GM10248 (cell line): ENCODE data around the gene PARVG.

Experiments
- CTCF ChIA-PET: fragments of 300-600 bp; sonication (Branson Sonifier 250); formaldehyde crosslinking; extraction: SDS; loops from one replicate; lab custom pipeline; 2021; ENCODE audit warnings: antibody characterized with exemption; lab: Yijun Ruan, JAX
- POLR2A ChIA-PET: fragments of 350-650 bp; sonication (Branson Sonifier 250); formaldehyde crosslinking; extraction: SDS; loops from one replicate; lab custom pipeline; 2020; ENCODE audit warnings: antibody characterized with exemption; lab: Yijun Ruan, JAX
- DNase-seq: peaks from one replicate; pipeline ENCODE4 v3.0.0; 2012; ENCODE audit errors: extremely low spot score
- CTCF ChIP-seq: IDR thresholded peaks from 2 replicates; pipeline ENCODE4 v1.5.1; 2012; ENCODE audit warnings: mild to moderate bottlenecking, low read depth; ENCODE audit errors: extremely low read depth, missing control alignments, control extremely low read depth

The PARVG gene

GRCh38 chr22:44200451-44200850, 19.7 kb downstream of the PARVG start:
- no peak for DNase-seq
- TF ChIP-seq CTCF, result no peak
- ChIA-PET POLR2A (no interaction called here), CTCF (no interaction called here)

- POLR2A ChIA-PET, result no interaction called here
- no peak for DNase-seq
- CTCF ChIA-PET, result no interaction called here
- TF ChIP-seq CTCF, result no peak
These were observed 20.3 kb downstream of the PARVG start for GRCh38 chr22:44200855-44201550.

- CTCF ChIA-PET, result no interaction called here
- no peak for TF ChIP-seq CTCF
- POLR2A ChIA-PET, result no interaction called here
- no peak for DNase-seq
These were observed 20.9 kb downstream of the PARVG start for GRCh38 chr22:44201665-44202064.

- CTCF ChIA-PET, result interaction anchor here (0.9 kb wide), 1 partner anchor 12 kb away, joined by 3 read pairs; no protein-coding TSS in a partner anchor
- POLR2A ChIA-PET, result no interaction called here
- TF ChIP-seq CTCF, result no peak
- no peak for DNase-seq
These were observed 21.6 kb downstream of the PARVG start for GRCh38 chr22:44202261-44202789.

GRCh38 chr22:44203203-44203602, 22.5 kb downstream of the PARVG start:
- ChIA-PET CTCF (interaction anchor here (0.9 kb wide), 1 partner anchor 11 kb away, joined by 3 read pairs; no protein-coding TSS in a partner anchor), POLR2A (no interaction called here)
- TF ChIP-seq CTCF, result no peak
- no peak for DNase-seq

- TF ChIP-seq CTCF, result no peak
- no peak for DNase-seq
- ChIA-PET CTCF (interaction anchor here (1.4 kb wide), 1 partner anchor 9 kb away, joined by 3 read pairs; no protein-coding TSS in a partner anchor), POLR2A (no interaction called here)
These were observed 24.2 kb downstream of the PARVG start for GRCh38 chr22:44204739-44205515.
